Measurements from ENCODE around the gene IGSF23. TPM values are rescaled to one million over a fixed set of nuclear protein-coding genes. Genes with fewer than 3 reads are reported as not detected.

Gene IGSF23
- polyA plus RNA-seq, 2 donors = not detected

GRCh38 chr19:44596428-44597130 lies 16.8 kb upstream of the IGSF23 start:
- H3K4me1 ChIP-seq (ENCODE audit: control insufficient read depth in 2 of 2, insufficient read depth in 2 of 2, low read length in 1 of 2) = peaks cover 0 to 3% of the 10 kb centered on the region in 2 donors
- H3K9me3 ChIP-seq (ENCODE audit: control insufficient read depth in 2 of 2, insufficient read depth in 1 of 2, low read depth in 1 of 2, low read length in 1 of 2) = peaks cover 0 to 3% of the 10 kb centered on the region in 2 donors
- H3K27me3 ChIP-seq (ENCODE audit: control insufficient read depth in 1 of 2, insufficient read depth in 2 of 2, low read length in 2 of 2) = no peaks in the 10 kb centered on the region
- 49 to 63% methylated on average over 10 of the region's 10 CpGs for WGBS, 2 donors
- H3K4me3 ChIP-seq (ENCODE audit: low read depth in 1 of 2, low read length in 2 of 2) = no peak overlapping the region
- H3K27ac ChIP-seq (ENCODE audit: low read depth in 2 of 2, low read length in 1 of 2) = no peak overlapping the region
- no peaks in the 10 kb centered on the region for H3K36me3 ChIP-seq (ENCODE audit: control insufficient read depth in 2 of 2, insufficient read depth in 2 of 2, low read length in 1 of 2)

DNA sequence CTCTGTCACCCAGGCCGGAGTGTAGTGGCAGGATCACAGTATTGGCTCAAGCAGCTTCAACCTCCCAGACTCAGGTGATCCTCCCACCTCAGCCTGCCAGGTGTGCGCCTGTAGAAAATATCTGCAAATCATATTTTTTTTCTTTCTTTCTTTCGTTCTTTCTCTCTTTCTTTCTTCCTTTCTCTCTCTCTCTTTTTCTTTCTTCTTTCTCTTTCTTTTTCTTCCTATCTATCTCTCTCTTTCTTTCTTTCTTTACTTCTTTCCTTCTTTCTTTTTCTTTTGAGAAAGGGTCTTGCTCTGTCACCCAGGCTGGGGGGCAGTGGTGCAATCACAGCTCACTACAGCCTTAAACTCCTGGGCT lies 16.3 kb upstream of the IGSF23 start:
- no peak overlapping the region for H3K4me3 ChIP-seq (ENCODE audit: low read depth in 1 of 2, low read length in 2 of 2)
- no peaks in the 10 kb centered on the region for H3K36me3 ChIP-seq (ENCODE audit: control insufficient read depth in 2 of 2, insufficient read depth in 2 of 2, low read length in 1 of 2)
- H3K27me3 ChIP-seq (ENCODE audit: control insufficient read depth in 1 of 2, insufficient read depth in 2 of 2, low read length in 2 of 2) = no peaks in the 10 kb centered on the region
- peaks cover 0 to 3% of the 10 kb centered on the region in 2 donors for H3K4me1 ChIP-seq (ENCODE audit: control insufficient read depth in 2 of 2, insufficient read depth in 2 of 2, low read length in 1 of 2)
- H3K9me3 ChIP-seq (ENCODE audit: control insufficient read depth in 2 of 2, insufficient read depth in 1 of 2, low read depth in 1 of 2, low read length in 1 of 2) = peaks cover 0 to 3% of the 10 kb centered on the region in 2 donors
- WGBS, 2 donors = 49 to 62% methylated on average over 3 of the region's 3 CpGs
- H3K27ac ChIP-seq (ENCODE audit: low read depth in 2 of 2, low read length in 1 of 2) = no peak overlapping the region

DNA sequence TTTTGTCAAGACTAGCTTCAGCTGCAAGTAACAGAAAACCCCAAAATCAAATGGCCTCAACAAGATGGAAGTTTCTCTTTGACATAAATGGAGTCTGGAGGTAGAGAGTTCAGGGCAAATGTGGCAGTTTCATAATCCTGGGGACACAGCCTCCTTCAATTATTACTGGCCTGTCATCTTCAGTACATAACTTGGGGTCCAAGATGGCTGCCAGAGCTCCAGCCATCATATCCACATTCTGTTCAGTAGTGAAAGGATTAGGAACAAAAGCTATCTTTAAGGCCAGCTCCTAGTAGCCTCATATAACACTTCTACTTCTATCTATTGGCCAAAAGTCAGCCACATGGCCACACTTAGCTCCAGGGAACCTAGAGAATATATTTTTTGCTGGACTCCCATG lies 15.0 kb upstream of the IGSF23 start:
- Histone ChIP-seq H3K27ac (ENCODE audit: low read depth in 2 of 2, low read length in 1 of 2) (no peak overlapping the region), H3K4me3 (ENCODE audit: low read depth in 1 of 2, low read length in 2 of 2) (no peak overlapping the region), H3K27me3 (ENCODE audit: control insufficient read depth in 1 of 2, insufficient read depth in 2 of 2, low read length in 2 of 2) (no peaks in the 10 kb centered on the region), H3K4me1 (ENCODE audit: control insufficient read depth in 2 of 2, insufficient read depth in 2 of 2, low read length in 1 of 2) (peaks cover 0 to 3% of the 10 kb centered on the region in 2 donors), H3K36me3 (ENCODE audit: control insufficient read depth in 2 of 2, insufficient read depth in 2 of 2, low read length in 1 of 2) (no peaks in the 10 kb centered on the region), H3K9me3 (ENCODE audit: control insufficient read depth in 2 of 2, insufficient read depth in 1 of 2, low read depth in 1 of 2, low read length in 1 of 2) (peaks cover 0 to 3% of the 10 kb centered on the region in 2 donors)

DNA sequence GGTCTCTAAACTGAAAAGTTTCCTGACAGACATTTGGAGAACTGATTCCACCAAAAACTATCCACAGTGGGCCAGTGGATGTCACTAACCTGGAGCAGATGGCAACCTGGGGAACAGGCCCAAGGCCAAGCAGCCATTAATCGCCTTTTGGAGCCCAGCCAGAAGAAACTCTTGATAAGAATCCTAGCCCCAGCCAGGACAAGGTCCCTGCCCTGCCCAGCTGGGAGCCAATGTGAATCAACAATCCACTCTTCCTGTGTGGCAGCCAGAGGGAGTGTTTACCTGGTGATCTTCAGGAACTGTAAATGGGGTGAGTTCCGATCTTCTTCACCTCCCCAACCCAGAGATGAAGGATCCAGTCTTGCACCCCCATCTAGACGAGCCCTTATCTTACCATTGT lies 14.5 kb upstream of the IGSF23 start:
- Histone ChIP-seq H3K9me3 (ENCODE audit: control insufficient read depth in 2 of 2, insufficient read depth in 1 of 2, low read depth in 1 of 2, low read length in 1 of 2) (peaks cover 0 to 3% of the 10 kb centered on the region in 2 donors), H3K36me3 (ENCODE audit: control insufficient read depth in 2 of 2, insufficient read depth in 2 of 2, low read length in 1 of 2) (no peaks in the 10 kb centered on the region), H3K27me3 (ENCODE audit: control insufficient read depth in 1 of 2, insufficient read depth in 2 of 2, low read length in 2 of 2) (no peaks in the 10 kb centered on the region), H3K4me3 (ENCODE audit: low read depth in 1 of 2, low read length in 2 of 2) (no peak overlapping the region), H3K27ac (ENCODE audit: low read depth in 2 of 2, low read length in 1 of 2) (no peak overlapping the region), H3K4me1 (ENCODE audit: control insufficient read depth in 2 of 2, insufficient read depth in 2 of 2, low read length in 1 of 2) (peaks cover 0 to under 1% of the 10 kb centered on the region in 2 donors)
- 65 to 72% methylated on average over 3 of the region's 3 CpGs for WGBS, 2 donors

DNA sequence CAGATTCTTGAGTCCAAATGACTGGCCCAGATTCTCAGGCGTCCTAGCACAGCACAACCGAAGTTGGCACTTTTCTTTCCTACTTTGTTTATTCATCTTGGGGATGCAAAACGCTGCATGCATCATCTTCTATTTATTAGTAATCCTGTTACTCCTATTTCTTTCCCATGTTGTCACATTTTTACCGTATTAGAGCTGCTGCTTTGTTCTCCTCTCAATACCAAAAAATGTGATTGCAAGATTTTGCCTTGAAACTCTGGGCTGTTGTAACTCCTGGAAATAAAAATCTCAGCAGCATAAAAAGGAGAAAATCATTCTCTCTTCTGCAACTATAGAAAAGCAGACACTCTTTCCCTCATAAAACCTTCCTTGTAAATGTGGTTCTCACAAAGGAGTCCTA lies 12.9 kb upstream of the IGSF23 start:
- H3K4me1 ChIP-seq (ENCODE audit: control insufficient read depth in 2 of 2, insufficient read depth in 2 of 2, low read length in 1 of 2) = no peaks in the 10 kb centered on the region
- H3K9me3 ChIP-seq (ENCODE audit: control insufficient read depth in 2 of 2, insufficient read depth in 1 of 2, low read depth in 1 of 2, low read length in 1 of 2) = peaks cover 0 to 3% of the 10 kb centered on the region in 2 donors
- no peaks in the 10 kb centered on the region for H3K36me3 ChIP-seq (ENCODE audit: control insufficient read depth in 2 of 2, insufficient read depth in 2 of 2, low read length in 1 of 2)
- 68 to 79% methylated on average over 4 of the region's 4 CpGs for whole genome bisulfite sequencing, 2 donors
- no peak overlapping the region for H3K27ac ChIP-seq (ENCODE audit: low read depth in 2 of 2, low read length in 1 of 2)
- H3K27me3 ChIP-seq (ENCODE audit: control insufficient read depth in 1 of 2, insufficient read depth in 2 of 2, low read length in 2 of 2) = no peaks in the 10 kb centered on the region
- no peak overlapping the region for H3K4me3 ChIP-seq (ENCODE audit: low read depth in 1 of 2, low read length in 2 of 2)

DNA sequence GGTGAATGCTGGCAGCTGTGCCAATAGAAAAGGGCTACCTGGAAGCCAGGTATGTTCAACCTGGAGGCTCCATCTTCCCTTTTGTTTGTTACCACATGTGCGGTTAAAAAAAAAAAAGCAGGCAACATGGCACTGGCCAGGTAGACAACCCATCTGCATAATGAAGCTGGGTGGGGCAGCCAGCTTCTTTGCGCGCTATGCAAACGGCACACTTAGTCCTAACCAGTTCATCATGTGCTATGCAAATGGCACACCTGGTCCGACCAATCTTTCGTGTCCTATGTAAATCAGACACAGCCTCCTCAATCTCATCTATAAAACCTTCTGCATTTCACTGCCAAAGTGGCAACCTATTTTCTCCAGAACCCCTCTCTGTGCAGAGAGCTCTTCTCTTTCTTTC lies 11.3 kb upstream of the IGSF23 start:
- peaks cover 0 to 3% of the 10 kb centered on the region in 2 donors for H3K9me3 ChIP-seq (ENCODE audit: control insufficient read depth in 2 of 2, insufficient read depth in 1 of 2, low read depth in 1 of 2, low read length in 1 of 2)
- no peaks in the 10 kb centered on the region for H3K4me1 ChIP-seq (ENCODE audit: control insufficient read depth in 2 of 2, insufficient read depth in 2 of 2, low read length in 1 of 2)
- no peaks in the 10 kb centered on the region for H3K36me3 ChIP-seq (ENCODE audit: control insufficient read depth in 2 of 2, insufficient read depth in 2 of 2, low read length in 1 of 2)
- no peaks in the 10 kb centered on the region for H3K27me3 ChIP-seq (ENCODE audit: control insufficient read depth in 1 of 2, insufficient read depth in 2 of 2, low read length in 2 of 2)
- H3K4me3 ChIP-seq (ENCODE audit: low read depth in 1 of 2, low read length in 2 of 2) = no peak overlapping the region
- no peak overlapping the region for H3K27ac ChIP-seq (ENCODE audit: low read depth in 2 of 2, low read length in 1 of 2)
- WGBS, 2 donors = 46 to 56% methylated on average over 6 of the region's 6 CpGs

DNA sequence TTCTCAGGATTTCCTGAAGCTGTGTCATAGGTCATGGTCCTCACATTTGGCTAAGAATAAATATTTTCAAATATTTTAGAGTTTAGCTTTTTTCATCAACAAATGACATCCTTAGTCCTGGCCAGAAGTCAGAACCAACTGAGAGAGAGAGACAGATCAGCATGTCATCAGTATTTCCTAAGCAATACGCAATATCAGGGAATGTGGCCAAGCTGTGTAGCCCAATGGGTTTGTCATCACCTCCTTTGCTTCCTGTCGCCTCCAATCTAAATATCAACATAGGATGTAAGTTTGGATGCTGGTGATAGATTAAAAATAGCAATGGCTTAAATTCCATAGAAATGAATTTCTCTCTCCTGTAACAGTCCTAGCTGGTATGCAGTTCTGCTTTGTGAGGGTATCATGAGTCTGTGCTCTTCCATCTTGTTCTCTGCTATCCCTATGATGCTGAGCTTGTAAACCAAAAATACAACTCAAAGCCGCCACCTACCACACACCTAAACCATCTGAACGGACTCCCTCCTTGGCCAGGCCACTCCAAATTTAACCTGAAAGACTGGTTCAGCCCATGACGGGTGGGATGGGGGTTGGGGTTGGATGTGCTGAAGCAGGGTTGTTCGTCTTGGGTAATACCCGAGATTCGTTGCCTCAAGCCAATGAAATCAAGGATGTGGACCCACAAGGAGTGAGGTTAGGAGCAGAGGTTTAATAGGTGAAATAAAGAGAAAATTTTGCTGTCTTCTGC lies 10.0 kb upstream of the IGSF23 start:
- Histone ChIP-seq H3K36me3 (ENCODE audit: control insufficient read depth in 2 of 2, insufficient read depth in 2 of 2, low read length in 1 of 2) (no peaks in the 10 kb centered on the region), H3K27ac (ENCODE audit: low read depth in 2 of 2, low read length in 1 of 2) (peak overlapping the region in 1 of 2 donors; percentile 8), H3K9me3 (ENCODE audit: control insufficient read depth in 2 of 2, insufficient read depth in 1 of 2, low read depth in 1 of 2, low read length in 1 of 2) (peaks cover 0 to 3% of the 10 kb centered on the region in 2 donors), H3K27me3 (ENCODE audit: control insufficient read depth in 1 of 2, insufficient read depth in 2 of 2, low read length in 2 of 2) (no peaks in the 10 kb centered on the region), H3K4me3 (ENCODE audit: low read depth in 1 of 2, low read length in 2 of 2) (no peak overlapping the region), H3K4me1 (ENCODE audit: control insufficient read depth in 2 of 2, insufficient read depth in 2 of 2, low read length in 1 of 2) (no peaks in the 10 kb centered on the region)
- 62 to 75% methylated on average over 8 of the region's 8 CpGs for WGBS, 2 donors

DNA sequence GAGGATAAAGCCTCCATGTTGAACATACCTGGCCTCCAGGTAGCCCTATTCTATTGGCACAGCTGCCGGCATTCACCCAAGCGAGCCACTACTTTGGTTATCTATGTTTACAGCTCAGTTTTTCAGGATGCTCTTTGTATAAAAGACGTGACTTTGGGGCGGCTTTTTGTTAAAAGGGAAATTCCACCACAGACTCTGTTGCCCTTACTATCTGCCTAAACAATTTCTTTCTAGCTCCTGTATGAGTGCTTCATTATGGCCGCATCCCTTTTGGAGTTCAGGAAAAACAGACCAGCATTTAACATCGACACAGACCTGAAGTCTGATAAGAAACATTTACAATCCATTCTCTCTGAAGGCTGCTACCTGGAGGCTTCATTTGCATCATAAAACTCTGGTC lies 9.1 kb upstream of the IGSF23 start:
- H3K4me1 ChIP-seq (ENCODE audit: control insufficient read depth in 2 of 2, insufficient read depth in 2 of 2, low read length in 1 of 2) = no peaks in the 10 kb centered on the region
- no peaks in the 10 kb centered on the region for H3K27me3 ChIP-seq (ENCODE audit: control insufficient read depth in 1 of 2, insufficient read depth in 2 of 2, low read length in 2 of 2)
- H3K4me3 ChIP-seq (ENCODE audit: low read depth in 1 of 2, low read length in 2 of 2) = no peak overlapping the region
- WGBS, 2 donors = 49 to 52% methylated on average over 6 of the region's 6 CpGs
- no peaks in the 10 kb centered on the region for H3K36me3 ChIP-seq (ENCODE audit: control insufficient read depth in 2 of 2, insufficient read depth in 2 of 2, low read length in 1 of 2)
- H3K27ac ChIP-seq (ENCODE audit: low read depth in 2 of 2, low read length in 1 of 2) = no peak overlapping the region
- peaks cover 0 to under 1% of the 10 kb centered on the region in 2 donors for H3K9me3 ChIP-seq (ENCODE audit: control insufficient read depth in 2 of 2, insufficient read depth in 1 of 2, low read depth in 1 of 2, low read length in 1 of 2)

DNA sequence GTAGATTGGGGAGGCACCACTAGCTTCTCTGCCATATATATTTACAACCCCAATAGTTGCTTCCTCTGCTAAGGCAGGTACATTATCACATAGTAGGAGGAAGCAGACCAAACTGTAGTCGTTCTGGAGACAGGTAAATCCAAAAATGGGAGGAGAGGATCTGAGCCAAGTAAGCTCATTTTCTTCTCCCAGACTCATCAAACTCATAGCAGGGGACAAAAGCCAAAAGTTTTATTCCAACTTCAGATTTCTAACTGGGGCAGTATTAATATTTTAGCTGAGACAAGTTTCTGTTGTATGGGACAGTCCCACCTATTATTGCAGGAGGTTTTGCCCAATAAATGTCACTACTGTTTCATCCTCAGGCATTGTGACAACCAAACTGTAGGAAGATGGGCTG lies 7.8 kb upstream of the IGSF23 start:
- Histone ChIP-seq H3K36me3 (ENCODE audit: control insufficient read depth in 2 of 2, insufficient read depth in 2 of 2, low read length in 1 of 2) (no peaks in the 10 kb centered on the region), H3K4me3 (ENCODE audit: low read depth in 1 of 2, low read length in 2 of 2) (no peak overlapping the region), H3K27ac (ENCODE audit: low read depth in 2 of 2, low read length in 1 of 2) (no peak overlapping the region), H3K27me3 (ENCODE audit: control insufficient read depth in 1 of 2, insufficient read depth in 2 of 2, low read length in 2 of 2) (no peaks in the 10 kb centered on the region), H3K9me3 (ENCODE audit: control insufficient read depth in 2 of 2, insufficient read depth in 1 of 2, low read depth in 1 of 2, low read length in 1 of 2) (no peaks in the 10 kb centered on the region), H3K4me1 (ENCODE audit: control insufficient read depth in 2 of 2, insufficient read depth in 2 of 2, low read length in 1 of 2) (no peaks in the 10 kb centered on the region)
- 51 to 55% methylated on average over 1 of the region's 1 CpG for WGBS, 2 donors

- WGBS, 2 donors = 34 to 45% methylated on average over 2 of the region's 2 CpGs
- no peak overlapping the region for H3K27ac ChIP-seq (ENCODE audit: low read depth in 2 of 2, low read length in 1 of 2)
- no peak overlapping the region for H3K4me3 ChIP-seq (ENCODE audit: low read depth in 1 of 2, low read length in 2 of 2)
- H3K27me3 ChIP-seq (ENCODE audit: control insufficient read depth in 1 of 2, insufficient read depth in 2 of 2, low read length in 2 of 2) = no peaks in the 10 kb centered on the region
- no peaks in the 10 kb centered on the region for H3K4me1 ChIP-seq (ENCODE audit: control insufficient read depth in 2 of 2, insufficient read depth in 2 of 2, low read length in 1 of 2)
- no peaks in the 10 kb centered on the region for H3K36me3 ChIP-seq (ENCODE audit: control insufficient read depth in 2 of 2, insufficient read depth in 2 of 2, low read length in 1 of 2)
- no peaks in the 10 kb centered on the region for H3K9me3 ChIP-seq (ENCODE audit: control insufficient read depth in 2 of 2, insufficient read depth in 1 of 2, low read depth in 1 of 2, low read length in 1 of 2)
Observed at GRCh38 chr19:44607049-44607448, 6.3 kb upstream of the IGSF23 start.
